ENCODE data around the gene ZBED2.

DNA sequence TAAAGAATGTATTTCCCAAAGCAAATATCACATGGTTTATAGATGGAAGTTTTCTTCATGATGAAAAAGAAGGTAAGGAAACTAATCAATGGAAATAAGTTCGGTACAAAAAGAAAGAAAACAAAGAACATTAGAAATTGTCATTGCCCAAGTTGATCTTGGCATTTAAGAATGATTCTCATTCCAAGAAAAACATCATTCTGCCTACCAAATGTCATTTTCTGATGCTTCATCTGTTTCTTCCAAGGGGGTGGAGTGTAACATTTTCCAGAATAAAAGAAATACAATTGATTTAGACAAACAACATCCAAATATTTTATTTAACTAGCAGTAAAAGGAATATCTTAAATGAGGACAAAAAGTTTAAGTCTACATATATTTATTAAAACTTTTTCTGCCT lies 3.0 kb upstream of the ZBED2 start:
- TF ChIP-seq, protein P1, sequence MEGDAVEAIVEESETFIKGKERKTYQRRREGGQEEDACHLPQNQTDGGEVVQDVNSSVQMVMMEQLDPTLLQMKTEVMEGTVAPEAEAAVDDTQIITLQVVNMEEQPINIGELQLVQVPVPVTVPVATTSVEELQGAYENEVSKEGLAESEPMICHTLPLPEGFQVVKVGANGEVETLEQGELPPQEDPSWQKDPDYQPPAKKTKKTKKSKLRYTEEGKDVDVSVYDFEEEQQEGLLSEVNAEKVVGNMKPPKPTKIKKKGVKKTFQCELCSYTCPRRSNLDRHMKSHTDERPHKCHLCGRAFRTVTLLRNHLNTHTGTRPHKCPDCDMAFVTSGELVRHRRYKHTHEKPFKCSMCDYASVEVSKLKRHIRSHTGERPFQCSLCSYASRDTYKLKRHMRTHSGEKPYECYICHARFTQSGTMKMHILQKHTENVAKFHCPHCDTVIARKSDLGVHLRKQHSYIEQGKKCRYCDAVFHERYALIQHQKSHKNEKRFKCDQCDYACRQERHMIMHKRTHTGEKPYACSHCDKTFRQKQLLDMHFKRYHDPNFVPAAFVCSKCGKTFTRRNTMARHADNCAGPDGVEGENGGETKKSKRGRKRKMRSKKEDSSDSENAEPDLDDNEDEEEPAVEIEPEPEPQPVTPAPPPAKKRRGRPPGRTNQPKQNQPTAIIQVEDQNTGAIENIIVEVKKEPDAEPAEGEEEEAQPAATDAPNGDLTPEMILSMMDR (IDR thresholded peaks at IDR 0.05), result no peak
- no peak for TF ChIP-seq POLR2A (IDR thresholded peaks at IDR 0.05)

All from body of pancreas (tissue), 4 donors.